GM19351 (cell line): ENCODE data around the gene STX3.
"Not testable (repeated sequence)": the region's sequence is repeated elsewhere in the genome, so short reads cannot be mapped to it uniquely, and the experiment has no call there.

Experiments
- ATAC-seq: cut with Tn5 transposase; IDR thresholded peaks from one replicate; pipeline ENCODE4 v1.9.1; 2021; ENCODE audit warnings: mild to moderate bottlenecking, moderate library complexity; ENCODE audit not compliant: unreplicated experiment

Gene STX3

GRCh38 chr11:59829358-59829757 is 74.2 kb downstream of the STX3 start:
- ATAC-seq = no peak

GRCh38 chr11:59833602-59834001 is 78.4 kb downstream of the STX3 start:
- ATAC-seq = no peak

DNA sequence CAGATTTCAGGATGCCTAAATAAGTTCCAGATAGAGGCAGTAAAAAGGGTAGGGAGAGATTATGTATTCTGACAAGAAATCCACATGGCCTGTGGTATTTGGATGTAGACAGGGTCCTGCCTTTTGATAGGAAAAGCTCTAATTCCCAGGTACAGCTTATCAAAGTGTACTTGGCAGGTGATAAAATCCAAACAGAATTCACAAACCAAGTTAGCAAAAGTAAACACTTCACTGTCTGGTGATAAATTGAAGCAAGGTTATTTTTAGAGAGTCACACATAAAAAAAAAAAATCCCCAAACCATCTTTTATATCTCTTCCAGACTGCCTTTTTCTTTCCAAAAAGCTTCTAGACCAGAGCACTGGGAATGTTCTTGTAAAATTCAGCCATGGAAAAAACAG is 84.4 kb downstream of the STX3 start:
- ATAC-seq = no peak

GRCh38 chr11:59841514-59841913 is 86.3 kb downstream of the STX3 start:
- ATAC-seq = peak; percentile 66

GRCh38 chr11:59842316-59842715 is 87.1 kb downstream of the STX3 start:
- no peak for ATAC-seq

GRCh38 chr11:59845399-59845798 is 90.2 kb downstream of the STX3 start, which contains the start of gene CBLIF:
Gene CBLIF, minus strand, starts transcription at chr11:59845499. Its CDS starts 46 bp downstream, at chr11:59845453.
- no peak for ATAC-seq

DNA sequence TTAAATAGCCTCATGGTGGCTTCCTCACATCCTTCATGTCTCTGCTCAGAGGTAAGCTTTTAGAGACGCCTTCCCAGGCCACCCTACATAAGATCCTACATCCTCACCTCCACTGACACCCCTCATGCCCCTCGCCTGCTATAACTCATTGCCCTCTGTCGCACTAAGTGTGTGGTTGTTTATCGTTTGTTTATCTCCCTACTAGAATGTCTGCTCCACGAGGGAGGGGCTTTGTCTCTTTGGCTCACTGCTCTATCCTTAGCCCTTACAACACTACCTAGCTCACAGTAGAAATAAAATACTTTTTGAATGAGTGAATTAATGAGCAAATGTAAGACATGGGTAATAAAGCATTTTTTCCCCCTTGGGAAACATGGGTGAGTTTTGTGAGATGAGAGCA is 91.4 kb downstream of the STX3 start:
- ATAC-seq = no peak

- ATAC-seq = no peak
Observed at GRCh38 chr11:59847626-59848025, 92.5 kb downstream of the STX3 start.

GRCh38 chr11:59848439-59848838 is 93.3 kb downstream of the STX3 start:
- ATAC-seq = not testable (repeated sequence)

DNA sequence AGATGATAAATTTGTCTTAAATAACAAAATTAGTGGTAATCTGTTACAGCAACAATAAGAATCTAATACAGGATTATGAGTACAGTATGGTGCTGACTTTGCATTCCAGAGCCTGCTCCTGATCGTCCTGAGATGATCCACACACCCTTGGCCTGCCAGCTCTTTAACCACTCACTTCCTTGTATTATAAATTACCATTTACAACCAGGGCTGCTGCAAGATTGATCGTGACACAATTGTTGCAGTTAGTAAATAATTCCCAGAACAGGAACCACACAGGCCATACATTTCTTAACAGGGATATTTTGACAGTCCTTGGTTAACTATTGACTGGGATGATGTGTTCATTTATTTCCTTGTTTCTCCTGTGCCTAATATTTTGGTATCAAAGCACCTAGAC is 94.0 kb downstream of the STX3 start:
- no peak for ATAC-seq

- ATAC-seq = not testable (repeated sequence)
Observed at GRCh38 chr11:59849551-59849950, 94.4 kb downstream of the STX3 start.

- ATAC-seq = not testable (repeated sequence)
Observed at GRCh38 chr11:59851416-59851815, 96.2 kb downstream of the STX3 start.

DNA sequence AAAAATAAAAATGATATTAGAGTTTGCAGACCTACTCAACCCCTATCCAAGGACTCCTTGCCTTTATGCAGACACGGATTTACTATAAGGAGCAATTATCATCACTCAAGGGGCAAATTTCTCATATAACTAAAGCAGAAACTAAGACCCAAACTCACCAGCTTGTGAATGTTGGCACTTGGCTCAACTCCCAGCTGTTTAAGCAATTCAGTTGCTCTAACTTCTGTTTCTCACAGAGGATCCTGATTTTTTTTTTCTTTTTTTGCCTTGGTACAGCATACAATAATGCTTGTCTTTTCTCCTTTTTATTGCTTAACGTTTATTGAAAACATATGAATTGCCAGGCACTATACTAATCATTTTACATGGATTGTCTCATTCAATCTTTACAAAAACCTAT is 99.7 kb downstream of the STX3 start:
- ATAC-seq = no peak
